ENCODE data around the gene DNAJC4.

DNA sequence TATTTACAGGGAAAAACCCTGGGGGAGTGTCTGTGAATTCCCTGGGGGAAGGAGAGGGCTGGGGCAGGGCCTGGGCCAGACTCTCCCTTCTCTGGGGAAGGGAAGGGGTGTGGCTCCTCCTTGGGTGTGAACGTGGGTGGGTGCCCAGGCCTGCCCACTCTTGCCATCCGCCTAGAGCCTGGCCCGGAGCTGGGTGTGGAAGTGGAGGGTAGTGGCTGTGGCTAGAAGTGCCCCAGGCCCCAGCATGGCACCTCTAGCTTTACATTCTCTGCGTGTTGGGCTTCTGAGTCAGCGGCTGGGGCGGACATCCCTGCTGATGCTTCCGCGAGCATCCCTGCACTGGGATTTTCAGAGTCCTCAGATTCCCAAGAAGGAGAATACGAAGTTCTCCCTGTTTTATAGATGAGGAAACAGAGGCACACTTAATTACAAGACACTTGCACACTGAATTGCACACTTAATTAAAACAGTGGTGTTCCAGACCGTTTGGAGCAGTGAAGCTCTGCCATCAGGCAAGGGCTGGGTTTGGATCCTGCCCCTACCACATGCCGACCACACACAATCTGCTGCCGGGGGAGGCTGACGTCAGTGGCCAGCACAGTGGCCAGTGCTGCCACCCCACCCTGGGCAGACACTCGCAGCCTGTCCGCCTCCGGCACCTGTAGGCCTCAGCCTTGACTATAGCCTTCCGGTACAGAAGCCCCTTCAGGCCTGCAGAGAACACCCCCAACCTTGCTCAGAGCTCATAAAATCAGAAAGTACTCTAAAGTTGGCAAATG, 46.5 kb downstream of the DNAJC4 start:
- TF ChIP-seq POLR2AphosphoS5 (IDR thresholded peaks at IDR 0.05; ENCODE audit: control insufficient read depth, insufficient read depth, low read depth, low read length) (no peak), TAF1 (IDR thresholded peaks at IDR 0.05; ENCODE audit: control insufficient read depth, extremely low read depth, insufficient read depth, low read length, severe bottlenecking) (no peak), NCOA1 (IDR thresholded peaks at IDR 0.05; ENCODE audit: low read depth) (no peak)
